Measurements from ENCODE around the gene C22orf39.
"Not testable (repeated sequence)": the region's sequence is repeated elsewhere in the genome, so short reads cannot be mapped to it uniquely, and the experiment has no call there.

DNA sequence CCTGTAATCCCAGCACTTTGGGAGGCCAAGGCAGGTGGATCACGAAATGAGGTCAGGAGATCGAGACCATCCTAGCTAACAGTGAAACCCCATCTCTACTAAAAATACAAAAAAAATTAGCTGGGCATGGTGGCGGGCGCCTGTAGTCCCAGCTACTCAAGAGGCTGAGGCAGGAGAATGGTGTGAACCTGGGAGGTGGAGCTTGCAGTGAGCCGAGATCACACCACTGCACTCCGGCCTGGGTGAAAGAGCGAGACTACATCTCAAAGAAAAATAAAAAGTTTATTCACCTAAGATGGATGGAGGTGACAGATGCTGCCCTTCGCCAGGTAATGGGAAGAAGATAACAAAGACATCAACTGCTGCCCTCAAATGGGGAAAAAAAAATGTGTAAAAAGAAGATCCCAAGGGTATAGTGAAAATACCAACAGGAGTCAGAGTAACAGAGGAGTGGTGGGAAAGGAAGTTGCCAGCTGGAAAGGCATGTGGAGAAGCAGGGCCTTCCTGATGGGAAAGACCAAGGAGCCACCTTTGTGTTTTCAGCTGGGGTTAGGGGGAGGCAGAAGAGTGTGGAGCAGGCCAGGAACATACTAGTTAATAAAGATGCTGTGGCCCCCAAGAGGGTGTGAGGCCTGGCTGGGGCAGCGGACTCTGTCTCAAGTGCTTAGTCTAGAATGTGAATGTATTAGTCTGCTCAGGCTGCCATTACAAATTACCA is 10.9 kb downstream of the C22orf39 start:
- TF ChIP-seq, protein P1, sequence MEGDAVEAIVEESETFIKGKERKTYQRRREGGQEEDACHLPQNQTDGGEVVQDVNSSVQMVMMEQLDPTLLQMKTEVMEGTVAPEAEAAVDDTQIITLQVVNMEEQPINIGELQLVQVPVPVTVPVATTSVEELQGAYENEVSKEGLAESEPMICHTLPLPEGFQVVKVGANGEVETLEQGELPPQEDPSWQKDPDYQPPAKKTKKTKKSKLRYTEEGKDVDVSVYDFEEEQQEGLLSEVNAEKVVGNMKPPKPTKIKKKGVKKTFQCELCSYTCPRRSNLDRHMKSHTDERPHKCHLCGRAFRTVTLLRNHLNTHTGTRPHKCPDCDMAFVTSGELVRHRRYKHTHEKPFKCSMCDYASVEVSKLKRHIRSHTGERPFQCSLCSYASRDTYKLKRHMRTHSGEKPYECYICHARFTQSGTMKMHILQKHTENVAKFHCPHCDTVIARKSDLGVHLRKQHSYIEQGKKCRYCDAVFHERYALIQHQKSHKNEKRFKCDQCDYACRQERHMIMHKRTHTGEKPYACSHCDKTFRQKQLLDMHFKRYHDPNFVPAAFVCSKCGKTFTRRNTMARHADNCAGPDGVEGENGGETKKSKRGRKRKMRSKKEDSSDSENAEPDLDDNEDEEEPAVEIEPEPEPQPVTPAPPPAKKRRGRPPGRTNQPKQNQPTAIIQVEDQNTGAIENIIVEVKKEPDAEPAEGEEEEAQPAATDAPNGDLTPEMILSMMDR (conservative IDR thresholded peaks at IDR 0.05 in 1 of 2, IDR thresholded peaks at IDR 0.05 in 1 of 2; ENCODE audit: low read depth in 1 of 2, low read length in 2 of 2), result not testable (repeated sequence)
- TF ChIP-seq EZH2 (IDR thresholded peaks at IDR 0.05; ENCODE audit: low read length, missing control alignments), result not testable (repeated sequence)
